ENCODE results near the gene POLR3K. TPM values are rescaled to one million over a fixed set of nuclear protein-coding genes. Genes with fewer than 3 reads are reported as not detected.

Gene POLR3K
- total and polyA plus RNA-seq, 2 donors (not counting 1 experiment from before 2014, with no cell fraction given), result 3.3 to 12.9 TPM

Other genes starting within 250 kb of the POLR3K start
- gene SNRNP25, start 220 bp upstream of the POLR3K start, total RNA-seq, result 14.6 and 20.5 TPM in 2 replicates
- gene SNRNP25, start 220 bp upstream of the POLR3K start, polyA plus RNA-seq, result 25.9 and 49.4 TPM in 2 replicates
- gene RHBDF1, start 19.0 kb upstream of the POLR3K start, total RNA-seq, result 32.9 and 53.8 TPM in 2 replicates
- gene RHBDF1, start 19.0 kb upstream of the POLR3K start, polyA plus RNA-seq, result 40.5 and 54.6 TPM in 2 replicates
- 256 and 268 TPM in 2 replicates for gene MPG, start 24.6 kb upstream of the POLR3K start, total RNA-seq
- gene MPG, start 24.6 kb upstream of the POLR3K start, polyA plus RNA-seq, result 45.4 and 49.3 TPM in 2 replicates
- 6.7 and 9.6 TPM in 2 replicates for gene NPRL3, start 85.1 kb upstream of the POLR3K start, total RNA-seq
- 8.7 and 13.6 TPM in 2 replicates for gene NPRL3, start 85.1 kb upstream of the POLR3K start, polyA plus RNA-seq
- gene HBZ, start 99.0 kb upstream of the POLR3K start, total RNA-seq, result not detected in 2 replicates
- not detected in 2 replicates for gene HBZ, start 99.0 kb upstream of the POLR3K start, polyA plus RNA-seq
- gene HBM, start 112.4 kb upstream of the POLR3K start, total RNA-seq, result not detected in 2 replicates
- not detected in 2 replicates for gene HBM, start 112.4 kb upstream of the POLR3K start, polyA plus RNA-seq
- not detected in 2 replicates for gene HBA2, start 119.3 kb upstream of the POLR3K start, total RNA-seq
- 0.19 TPM in 1 of 2 replicates, not detected in the other for gene HBA2, start 119.3 kb upstream of the POLR3K start, polyA plus RNA-seq
- gene HBA1, start 123.1 kb upstream of the POLR3K start, total RNA-seq, result not detected in 2 replicates
- 0.69 and 0.77 TPM in 2 replicates for gene HBA1, start 123.1 kb upstream of the POLR3K start, polyA plus RNA-seq
- gene HBQ1, start 126.9 kb upstream of the POLR3K start, total RNA-seq, result not detected in 2 replicates
- gene HBQ1, start 126.9 kb upstream of the POLR3K start, polyA plus RNA-seq, result not detected in 2 replicates
- 32.4 and 38.0 TPM in 2 replicates for gene LUC7L, start 175.8 kb upstream of the POLR3K start, total RNA-seq
- 30.9 and 31.1 TPM in 2 replicates for gene LUC7L, start 175.8 kb upstream of the POLR3K start, polyA plus RNA-seq
- gene FAM234A, start 181.2 kb upstream of the POLR3K start, total RNA-seq, result 67.0 and 68.5 TPM in 2 replicates
- 53.7 and 64.8 TPM in 2 replicates for gene FAM234A, start 181.2 kb upstream of the POLR3K start, polyA plus RNA-seq
- 3.1 and 6.3 TPM in 2 replicates for gene RGS11, start 222.3 kb upstream of the POLR3K start, total RNA-seq
- 1.1 TPM in 2 replicates for gene RGS11, start 222.3 kb upstream of the POLR3K start, polyA plus RNA-seq
- 0.77 and 1.3 TPM in 2 replicates for gene ARHGDIG, start 227.0 kb upstream of the POLR3K start, total RNA-seq
- gene ARHGDIG, start 227.0 kb upstream of the POLR3K start, polyA plus RNA-seq, result 0.12 and 0.30 TPM in 2 replicates
- gene PDIA2, start 229.6 kb upstream of the POLR3K start, total RNA-seq, result 0.33 TPM in 1 of 2 replicates, not detected in the other
- gene PDIA2, start 229.6 kb upstream of the POLR3K start, polyA plus RNA-seq, result 0.06 and 0.18 TPM in 2 replicates

Measured in fibroblast of lung (primary cell).